Caco-2 (cell line): Measurements from ENCODE around the gene FAM209A. TPM values are rescaled to one million over a fixed set of nuclear protein-coding genes. Genes with fewer than 3 reads are reported as not detected.
"Not testable (repeated sequence)": the region's sequence is repeated elsewhere in the genome, so short reads cannot be mapped to it uniquely, and the experiment has no call there.

Source experiments
- Bru-seq: library from RNA; stranded (reverse); fragments of 400-500 nt; gene quantifications from one replicate; lab custom pipeline; 2021; lab: Mats Ljungman, UMichigan
- BruChase-seq, 2 experiments: library from RNA; stranded (reverse); fragments of 400-500 nt; gene quantifications; one replicate each; lab custom pipeline; 2021; lab: Mats Ljungman, UMichigan
- BruUV-seq: library from RNA; stranded (reverse); fragments of 400-500 nt; replicated peaks from 2 replicates; lab custom pipeline; 2021; lab: Mats Ljungman, UMichigan
- CTCF ChIA-PET: fragments of 300-600 bp; sonication (Branson Sonifier 250); formaldehyde crosslinking; loops from one replicate; lab custom pipeline; 2022; ENCODE audit warnings: antibody characterized with exemption; lab: Charles Lee
- POLR2A ChIA-PET: fragments of 300-600 bp; sonication (Branson Sonifier 250); formaldehyde crosslinking; loops from one replicate; lab custom pipeline; 2022; ENCODE audit warnings: antibody characterized with exemption; lab: Charles Lee
- DNase-seq, 2 experiments: peaks; one replicate each; pipeline versions ENCODE4 v3.0.0 to v3.0.0-alpha.2; 2020 to 2022
- H3K27me3 ChIP-seq: replicated peaks from 2 replicates; pipeline ENCODE4 v1.6.0; 2011; ENCODE audit warnings: low read length; ENCODE audit not compliant: control insufficient read depth, insufficient read depth
- H3K36me3 ChIP-seq: 2 replicates; pipeline ENCODE4 v1.5.1; 2011; ENCODE audit warnings: low read length; ENCODE audit not compliant: control insufficient read depth, insufficient read depth
- H3K4me1 ChIP-seq: fragments of 250-450 bp; sonication (Bioruptor Pico); 2 replicates; pipeline ENCODE4 v1.5.1; 2020; ENCODE audit warnings: mild to moderate bottlenecking
- H3K4me3 ChIP-seq: 2 replicates; pipeline ENCODE4 v1.5.1; 2011; ENCODE audit warnings: low read depth, mild to moderate bottlenecking, control low read depth, low read length
- H3K9me3 ChIP-seq: fragments of 250-450 bp; sonication (Bioruptor Pico); 2 replicates; pipeline ENCODE4 v1.5.1; 2020; ENCODE audit warnings: mild to moderate bottlenecking, moderate library complexity
- H3K27ac Mint-ChIP-seq: one replicate; pipeline ENCODE4 v1.8.0; 2022; ENCODE audit warnings: mixed read lengths; ENCODE audit not compliant: unreplicated experiment
- H3K27me3 Mint-ChIP-seq: one replicate; pipeline ENCODE4 v1.8.0; 2022; ENCODE audit warnings: mixed read lengths; ENCODE audit not compliant: insufficient read depth, unreplicated experiment
- H3K36me3 Mint-ChIP-seq: one replicate; pipeline ENCODE4 v1.8.0; 2022; ENCODE audit warnings: mild to moderate bottlenecking, mixed read lengths; ENCODE audit not compliant: insufficient read depth, unreplicated experiment
- H3K4me1 Mint-ChIP-seq: one replicate; pipeline ENCODE4 v1.8.0; 2022; ENCODE audit warnings: low read depth, mixed read lengths; ENCODE audit not compliant: unreplicated experiment
- H3K4me3 Mint-ChIP-seq: one replicate; pipeline ENCODE4 v1.8.0; 2022; ENCODE audit warnings: mild to moderate bottlenecking, moderate library complexity, mixed read lengths; ENCODE audit not compliant: unreplicated experiment
- H3K9me3 Mint-ChIP-seq: one replicate; pipeline ENCODE4 v1.8.0; 2022; ENCODE audit warnings: mixed read lengths; ENCODE audit not compliant: unreplicated experiment
- CTCF ChIP-seq, 2 experiments: fragments of 200-600 bp in 1 of 2; IDR thresholded peaks; 1 replicate in 1 of 2; 2 replicates in 1 of 2; pipeline versions ENCODE4 v1.5.1 to v1.8.0; 2011 to 2022; ENCODE audit warnings: antibody characterized with exemption in 1 of 2, control low read depth in 1 of 2, inconsistent platforms in 1 of 2, low read depth in 1 of 2, low read length in 1 of 2, mild to moderate bottlenecking in 1 of 2, moderate library complexity in 1 of 2; ENCODE audit not compliant: insufficient read depth in 1 of 2, severe bottlenecking in 1 of 2, unreplicated experiment in 1 of 2
- intact Hi-C: fragments of 100-400 bp; cut with micrococcal nuclease; formaldehyde crosslinking; loops from one replicate; pipeline ENCODE4 v1.10.0; 2022; ENCODE audit not compliant: unreplicated experiment
- long read RNA-seq: library from polyadenylated mRNA; stranded (forward); transcript quantifications from one replicate; pipeline ENCODE4 v2.0.0, GENCODE V29; 2022
- total RNA-seq: library from RNA; stranded (reverse); gene quantifications from 2 replicates; pipeline ENCODE4 v1.2.3, GENCODE V29; 2022

Gene FAM209A
- total RNA-seq (0.57 and 1.2 TPM in 2 replicates), Bru-seq, nascent RNA (percentile 45 among the genes with signal in this experiment), BruChase-seq, experiment 1, labeled RNA remaining after a 2-hour chase (percentile 41 among the genes with signal in this experiment), BruChase-seq, experiment 2, labeled RNA remaining after a 6-hour chase (percentile 37 among the genes with signal in this experiment)
- long read RNA-seq, partial matches to known transcripts, result 0 of 7 reads
- long read RNA-seq, other reads (novel, unspliced or antisense), result 7 of 7 reads

GRCh38 chr20:56524444-56524843 lies at the start of gene FAM209A:
Gene FAM209A, plus strand, starts transcription at chr20:56524744. Its CDS starts 65 bp downstream, at chr20:56524809.
- H3K4me1 Mint-ChIP-seq, DNase-seq, POLR2A ChIA-PET, CTCF ChIA-PET, H3K27me3 ChIP-seq, H3K27me3 Mint-ChIP-seq, intact Hi-C loops, BruUV-seq, H3K27ac Mint-ChIP-seq, H3K4me1 ChIP-seq, H3K36me3 ChIP-seq, H3K4me3 ChIP-seq, H3K4me3 Mint-ChIP-seq: not testable (repeated sequence)
- H3K36me3 Mint-ChIP-seq, result peaks cover 45% of the 10 kb centered on the region
- peaks cover 24% of the 10 kb centered on the region for H3K9me3 ChIP-seq
- H3K9me3 Mint-ChIP-seq, result peaks cover 16% of the 10 kb centered on the region

- no peaks in the 10 kb centered on the region for H3K9me3 Mint-ChIP-seq
- CTCF ChIA-PET, result no interaction called here
- Histone ChIP-seq H3K36me3 (peaks cover 9% of the 10 kb centered on the region; the same call in 1 of the 2 replicates), H3K9me3 (no peaks in the 10 kb centered on the region), H3K4me3 (no peak overlapping the region), H3K4me1 (no peaks in the 10 kb centered on the region), H3K27me3 (no peaks in the 10 kb centered on the region)
- no TSS peak for BruUV-seq
- POLR2A ChIA-PET, result no interaction called here
- DNase-seq, result no peak
- no peaks in the 10 kb centered on the region for H3K27me3 Mint-ChIP-seq
- H3K4me3 Mint-ChIP-seq, result no peak overlapping the region
- no peaks in the 10 kb centered on the region for H3K4me1 Mint-ChIP-seq
- H3K36me3 Mint-ChIP-seq, result peaks cover 71% of the 10 kb centered on the region
- TF ChIP-seq CTCF (IDR thresholded peaks at IDR 0.05; ENCODE audit: insufficient read depth in 1 of 2, low read depth in 1 of 2, low read length in 1 of 2, severe bottlenecking in 1 of 2, unreplicated experiment in 1 of 2), result no peak
- intact Hi-C loops, result no loop called here
- H3K27ac Mint-ChIP-seq, result no peak overlapping the region
Observed at GRCh38 chr20:56483970-56484369, 40.6 kb upstream of the FAM209A start.

GRCh38 chr20:56487216-56487615 lies 37.3 kb upstream of the FAM209A start:
- Mint-ChIP-seq H3K27ac (no peak overlapping the region), H3K27me3 (no peaks in the 10 kb centered on the region), H3K36me3 (peaks cover 69% of the 10 kb centered on the region), H3K9me3 (no peaks in the 10 kb centered on the region), H3K4me1 (no peaks in the 10 kb centered on the region), H3K4me3 (no peak overlapping the region)
- Histone ChIP-seq H3K9me3 (no peaks in the 10 kb centered on the region), H3K4me1 (no peaks in the 10 kb centered on the region), H3K36me3 (peaks cover 7% of the 10 kb centered on the region; the same call in 1 of the 2 replicates), H3K27me3 (no peaks in the 10 kb centered on the region), H3K4me3 (no peak overlapping the region)
- no TSS peak for BruUV-seq
- intact Hi-C loops, result no loop called here
- POLR2A ChIA-PET, result no interaction called here
- CTCF ChIA-PET, result no interaction called here
- no peak for TF ChIP-seq CTCF (IDR thresholded peaks at IDR 0.05; ENCODE audit: insufficient read depth in 1 of 2, low read depth in 1 of 2, low read length in 1 of 2, severe bottlenecking in 1 of 2, unreplicated experiment in 1 of 2)
- DNase-seq, result no peak
